ENCODE results near the gene FAM13A. TPM values are rescaled to one million over a fixed set of nuclear protein-coding genes. Genes with fewer than 3 reads are reported as not detected.

FAM13A gene
- total and polyA plus RNA-seq, 2 of the 13 experiments (the other 11 are each of a cell fraction or from before 2014, with no cell fraction given), result 1.2 to 36.2 TPM

DNA sequence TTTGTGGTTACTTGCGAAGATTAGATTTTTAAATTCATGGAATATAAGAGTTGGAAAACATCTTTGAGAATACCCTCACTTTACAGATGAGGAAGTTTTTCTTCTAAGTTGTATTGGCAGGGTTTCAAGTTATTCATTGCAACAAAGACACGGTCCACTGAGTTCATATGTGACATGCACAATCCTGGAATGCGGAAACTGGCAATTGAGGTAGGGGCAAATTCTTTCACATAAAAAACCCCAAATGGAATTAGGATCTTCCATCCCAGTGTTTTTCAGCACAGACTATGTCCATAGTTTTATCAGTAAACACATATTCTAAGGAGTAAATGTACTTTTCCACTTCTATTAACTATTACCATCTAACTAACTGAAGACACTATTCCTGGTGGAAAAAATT lies 277.6 kb downstream of the FAM13A start (continued):
- no peak for TF ChIP-seq ZNF589 (CRISPR knock-in tag; conservative IDR thresholded peaks at IDR 0.05)

- H3K4me1 ChIP-seq (ENCODE audit: insufficient read depth, low read length), result no peaks in the 10 kb centered on the region
- H4K20me1 ChIP-seq (ENCODE audit: insufficient read depth, low read length), result no peaks in the 10 kb centered on the region
- DNase-seq (ENCODE audit: low spot score) (no peak), FAIRE-seq (no peak), ATAC-seq (no peak)
- in situ Hi-C loops (cut with HindIII; ENCODE audit: extremely low pct_ligation_motif_present, low pct_unique_long_range_greater_than_20kb), result no loop called here
- H3K9ac ChIP-seq (ENCODE audit: insufficient read depth, low read depth, low read length), result no peak overlapping the region
- H3K4me3 ChIP-seq (replicated peaks in 1 of 3; ENCODE audit: insufficient read depth in 1 of 3, low read depth in 2 of 3, low read length in 3 of 3), result no peak overlapping the region
- H2AFZ ChIP-seq (ENCODE audit: low read length), result no peak overlapping the region
- no TSS peak for BruUV-seq (replicated peaks)
- CTCF ChIA-PET (ENCODE audit: low intra/inter-chr PET ratio, low total read pairs), result no interaction called here
- H3K9me3 ChIP-seq (ENCODE audit: low read length), result no peaks in the 10 kb centered on the region
- H3K4me2 ChIP-seq (ENCODE audit: low read depth, low read length), result no peak overlapping the region
- intact Hi-C loops (cut with micrococcal nuclease; ENCODE audit: unreplicated experiment), result no loop called here
- peaks cover 3 to 24% of the 10 kb centered on the region in 2 experiments for H3K36me3 ChIP-seq (replicated peaks in 1 of 2; ENCODE audit: control insufficient read depth in 1 of 2, insufficient read depth in 2 of 2, low read length in 2 of 2)
- no peaks in the 10 kb centered on the region for H3K79me2 ChIP-seq (ENCODE audit: insufficient read depth, low read length)
- H3K27me3 ChIP-seq (ENCODE audit: control insufficient read depth in 1 of 2, insufficient read depth in 2 of 2, low read length in 2 of 2), result no peaks in the 10 kb centered on the region
- POLR2A ChIA-PET, result no interaction called here
- 91% methylated on average over 2 of the region's 2 CpGs for WGBS (ENCODE audit: low lambda C conversion rate)
- TF ChIP-seq FOXK2 (IDR thresholded peaks at IDR 0.05) (no peak), ZNF460 (CRISPR knock-in tag; IDR thresholded peaks at IDR 0.05; ENCODE audit: borderline replicate concordance) (no peak), ZNF792 (CRISPR knock-in tag; IDR thresholded peaks at IDR 0.05) (no peak), PITX1 (CRISPR knock-in tag; IDR thresholded peaks at IDR 0.05) (no peak), ZNF124 (CRISPR knock-in tag; IDR thresholded peaks at IDR 0.05) (no peak), NFATC3 (CRISPR knock-in tag; IDR thresholded peaks at IDR 0.05) (no peak), ARID4A (CRISPR knock-in tag; IDR thresholded peaks at IDR 0.05; ENCODE audit: borderline replicate concordance) (no peak), ZEB1 (IDR thresholded peaks at IDR 0.05; ENCODE audit: insufficient replicate concordance, low read depth) (no peak)
- TF ChIP-seq, protein P1, sequence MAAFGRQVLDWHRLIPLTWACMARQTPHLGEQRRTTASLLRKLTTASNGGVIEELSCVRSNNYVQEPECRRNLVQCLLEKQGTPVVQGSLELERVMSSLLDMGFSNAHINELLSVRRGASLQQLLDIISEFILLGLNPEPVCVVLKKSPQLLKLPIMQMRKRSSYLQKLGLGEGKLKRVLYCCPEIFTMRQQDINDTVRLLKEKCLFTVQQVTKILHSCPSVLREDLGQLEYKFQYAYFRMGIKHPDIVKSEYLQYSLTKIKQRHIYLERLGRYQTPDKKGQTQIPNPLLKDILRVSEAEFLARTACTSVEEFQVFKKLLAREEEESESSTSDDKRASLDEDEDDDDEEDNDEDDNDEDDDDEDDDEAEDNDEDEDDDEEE (CRISPR knock-in tag; IDR thresholded peaks at IDR 0.05), result no peak
- TF ChIP-seq, protein P2, sequence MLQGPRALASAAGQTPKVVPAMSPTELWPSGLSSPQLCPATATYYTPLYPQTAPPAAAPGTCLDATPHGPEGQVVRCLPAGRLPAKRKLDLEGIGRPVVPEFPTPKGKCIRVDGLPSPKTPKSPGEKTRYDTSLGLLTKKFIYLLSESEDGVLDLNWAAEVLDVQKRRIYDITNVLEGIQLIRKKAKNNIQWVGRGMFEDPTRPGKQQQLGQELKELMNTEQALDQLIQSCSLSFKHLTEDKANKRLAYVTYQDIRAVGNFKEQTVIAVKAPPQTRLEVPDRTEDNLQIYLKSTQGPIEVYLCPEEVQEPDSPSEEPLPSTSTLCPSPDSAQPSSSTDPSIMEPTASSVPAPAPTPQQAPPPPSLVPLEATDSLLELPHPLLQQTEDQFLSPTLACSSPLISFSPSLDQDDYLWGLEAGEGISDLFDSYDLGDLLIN (CRISPR knock-in tag; IDR thresholded peaks at IDR 0.05; ENCODE audit: borderline replicate concordance), result no peak
- no peak overlapping the region for H3K27ac ChIP-seq (ENCODE audit: extremely low read length, insufficient read depth, low read length)
Measured at GRCh38 chr4:88775529-88775928, 281.5 kb downstream of the FAM13A start.
